Activated naive CD4-positive, alpha-beta T cell treated with anti-CD3 and anti-CD28 coated beads, Interleukin-2, amount 50 U/mL, for 24 hours (primary cell): ENCODE results near the gene POR.

Experiments
- H3K27ac Mint-ChIP-seq: one replicate; pipeline ENCODE4 v1.8.0; 2021; ENCODE audit warnings: mild to moderate bottlenecking, mixed read lengths
- H3K27me3 Mint-ChIP-seq: one replicate; pipeline ENCODE4 v1.8.0; 2021; ENCODE audit warnings: mixed read lengths
- H3K36me3 Mint-ChIP-seq: one replicate; pipeline ENCODE4 v1.8.0; 2021; ENCODE audit warnings: mixed read lengths
- H3K4me1 Mint-ChIP-seq: one replicate; pipeline ENCODE4 v1.8.0; 2021; ENCODE audit warnings: mixed read lengths
- H3K4me3 Mint-ChIP-seq: one replicate; pipeline ENCODE4 v1.8.0; 2021; ENCODE audit warnings: mild to moderate bottlenecking, mixed read lengths
- H3K9me3 Mint-ChIP-seq: one replicate; pipeline ENCODE4 v1.8.0; 2021; ENCODE audit warnings: mixed read lengths

POR gene

GRCh38 chr7:75985009-75985517, 70.1 kb downstream of the POR start:
- Mint-ChIP-seq H3K27ac (no peak overlapping the region), H3K27me3 (no peaks in the 10 kb centered on the region), H3K9me3 (no peaks in the 10 kb centered on the region), H3K4me3 (no peak overlapping the region), H3K4me1 (peaks cover 7% of the 10 kb centered on the region), H3K36me3 (peaks cover 2% of the 10 kb centered on the region)

- Mint-ChIP-seq H3K9me3 (no peaks in the 10 kb centered on the region), H3K27ac (no peak overlapping the region), H3K4me3 (no peak overlapping the region), H3K4me1 (peaks cover 11% of the 10 kb centered on the region), H3K36me3 (peaks cover 2% of the 10 kb centered on the region), H3K27me3 (no peaks in the 10 kb centered on the region)
These were observed 70.7 kb downstream of the POR start for GRCh38 chr7:75985518-75986146.

DNA sequence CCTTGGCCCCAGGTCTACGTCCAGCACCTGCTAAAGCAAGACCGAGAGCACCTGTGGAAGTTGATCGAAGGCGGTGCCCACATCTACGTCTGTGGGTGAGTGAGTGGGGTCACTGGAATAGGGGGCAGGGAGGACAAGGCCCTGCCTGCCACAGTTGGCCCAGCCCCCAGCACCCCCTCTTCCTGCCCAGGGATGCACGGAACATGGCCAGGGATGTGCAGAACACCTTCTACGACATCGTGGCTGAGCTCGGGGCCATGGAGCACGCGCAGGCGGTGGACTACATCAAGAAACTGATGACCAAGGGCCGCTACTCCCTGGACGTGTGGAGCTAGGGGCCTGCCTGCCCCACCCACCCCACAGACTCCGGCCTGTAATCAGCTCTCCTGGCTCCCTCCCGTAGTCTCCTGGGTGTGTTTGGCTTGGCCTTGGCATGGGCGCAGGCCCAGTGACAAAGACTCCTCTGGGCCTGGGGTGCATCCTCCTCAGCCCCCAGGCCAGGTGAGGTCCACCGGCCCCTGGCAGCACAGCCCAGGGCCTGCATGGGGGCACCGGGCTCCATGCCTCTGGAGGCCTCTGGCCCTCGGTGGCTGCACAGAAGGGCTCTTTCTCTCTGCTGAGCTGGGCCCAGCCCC, 71.3 kb downstream of the POR start:
- Mint-ChIP-seq H3K36me3 (peaks cover 2% of the 10 kb centered on the region), H3K9me3 (no peaks in the 10 kb centered on the region), H3K27ac (no peak overlapping the region), H3K27me3 (no peaks in the 10 kb centered on the region), H3K4me1 (peaks cover 15% of the 10 kb centered on the region), H3K4me3 (no peak overlapping the region)

DNA sequence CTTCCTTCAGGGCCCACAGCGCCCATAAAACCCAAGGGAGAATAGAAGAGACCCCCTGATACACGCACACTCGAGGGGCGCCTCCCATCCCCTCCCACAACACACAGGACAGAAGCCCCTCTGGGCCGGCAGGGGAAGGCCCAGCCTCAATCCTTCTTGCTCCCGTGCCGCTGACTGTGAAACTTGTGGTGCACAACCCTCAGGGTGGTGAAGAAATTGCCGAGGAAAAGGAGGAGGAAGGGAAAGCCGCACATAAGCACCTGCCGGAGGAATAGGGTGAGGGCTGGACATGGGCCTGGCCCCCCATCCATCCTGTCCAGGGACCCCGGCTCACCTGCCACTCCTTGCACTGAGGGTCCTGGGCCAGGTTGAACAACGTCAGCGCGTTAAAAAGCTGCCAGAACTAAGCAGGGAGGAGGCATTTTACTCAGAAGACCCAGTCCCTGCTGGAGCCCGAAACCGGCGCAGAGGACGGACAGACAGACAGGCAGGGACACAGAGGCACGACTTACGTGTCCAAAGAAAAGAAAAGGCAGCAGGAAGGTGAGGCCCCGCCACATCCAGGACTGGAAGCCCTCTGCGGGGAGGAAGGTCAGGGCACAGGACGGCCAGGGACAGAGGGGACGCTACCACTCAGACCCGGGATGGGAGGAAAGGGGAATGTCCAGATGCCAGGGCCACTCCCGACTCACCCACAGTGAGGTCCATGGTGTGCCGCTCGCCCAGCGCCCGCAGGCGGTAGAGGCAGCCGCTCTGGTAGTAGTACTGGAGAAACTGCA, 72.3 kb downstream of the POR start:
- Mint-ChIP-seq H3K9me3 (no peaks in the 10 kb centered on the region), H3K36me3 (no peaks in the 10 kb centered on the region), H3K4me3 (no peak overlapping the region), H3K4me1 (peaks cover 15% of the 10 kb centered on the region), H3K27ac (no peak overlapping the region), H3K27me3 (no peaks in the 10 kb centered on the region)

GRCh38 chr7:75987805-75988567, 73.0 kb downstream of the POR start:
- peaks cover 17% of the 10 kb centered on the region for H3K4me1 Mint-ChIP-seq
- H3K9me3 Mint-ChIP-seq: no peaks in the 10 kb centered on the region
- no peaks in the 10 kb centered on the region for H3K27me3 Mint-ChIP-seq
- no peaks in the 10 kb centered on the region for H3K36me3 Mint-ChIP-seq
- no peak overlapping the region for H3K4me3 Mint-ChIP-seq
- no peak overlapping the region for H3K27ac Mint-ChIP-seq

GRCh38 chr7:75988568-75989499, 73.9 kb downstream of the POR start:
- Mint-ChIP-seq H3K27ac (no peak overlapping the region), H3K9me3 (no peaks in the 10 kb centered on the region), H3K27me3 (no peaks in the 10 kb centered on the region), H3K36me3 (no peaks in the 10 kb centered on the region), H3K4me3 (no peak overlapping the region), H3K4me1 (peaks cover 24% of the 10 kb centered on the region)

DNA sequence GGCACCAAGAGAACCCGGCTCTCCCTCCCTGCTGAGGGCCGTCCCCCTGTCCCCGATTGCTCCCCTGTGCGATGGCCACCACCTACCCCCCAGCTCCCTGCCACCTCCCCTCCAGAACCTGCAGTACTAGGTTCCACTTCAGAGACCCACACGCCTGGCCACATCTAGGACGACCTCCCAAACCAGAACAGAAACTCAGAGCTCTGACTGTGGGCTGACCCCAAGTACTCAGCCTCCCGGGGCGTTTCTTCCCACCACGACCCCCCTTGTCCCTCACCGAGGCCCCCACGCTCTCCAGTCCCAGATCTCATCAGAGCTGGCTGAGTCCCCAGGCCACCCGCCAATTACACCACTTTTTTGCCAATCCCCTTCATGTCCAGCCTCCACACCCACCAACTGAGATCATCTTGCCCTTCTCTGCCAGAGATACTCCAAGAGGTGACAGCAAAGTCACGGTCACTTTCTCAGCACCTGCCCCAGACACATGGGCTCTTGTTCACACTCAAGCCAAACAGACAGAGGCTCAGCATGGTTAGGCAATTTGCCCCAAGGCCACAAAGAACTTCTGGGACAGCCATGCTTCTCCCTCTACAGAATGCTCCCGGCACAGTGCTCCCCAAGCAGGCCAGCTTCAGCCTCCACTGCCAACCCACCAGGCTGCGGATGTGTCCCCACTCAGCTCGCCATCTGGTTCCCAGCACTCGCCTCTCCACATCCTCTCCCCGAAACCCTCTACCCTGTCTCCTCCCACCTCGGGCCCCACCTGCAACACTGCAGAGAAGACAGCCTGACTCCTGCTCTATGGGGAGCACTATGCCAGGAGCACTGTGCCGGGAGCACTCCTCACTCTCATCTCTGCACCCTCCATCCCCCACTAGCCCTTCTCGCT, 74.8 kb downstream of the POR start:
- Mint-ChIP-seq H3K4me1 (peaks cover 24% of the 10 kb centered on the region), H3K36me3 (no peaks in the 10 kb centered on the region), H3K9me3 (no peaks in the 10 kb centered on the region), H3K27ac (peak overlapping the region; percentile 51), H3K27me3 (no peaks in the 10 kb centered on the region), H3K4me3 (no peak overlapping the region)

- no peak overlapping the region for H3K4me3 Mint-ChIP-seq
- H3K4me1 Mint-ChIP-seq: peaks cover 28% of the 10 kb centered on the region
- no peaks in the 10 kb centered on the region for H3K9me3 Mint-ChIP-seq
- H3K27ac Mint-ChIP-seq: no peak overlapping the region
- no peaks in the 10 kb centered on the region for H3K27me3 Mint-ChIP-seq
- H3K36me3 Mint-ChIP-seq: no peaks in the 10 kb centered on the region
These were observed 76.7 kb downstream of the POR start for GRCh38 chr7:75991531-75992082.

GRCh38 chr7:75992083-75992755, 77.3 kb downstream of the POR start:
- Mint-ChIP-seq H3K36me3 (no peaks in the 10 kb centered on the region), H3K9me3 (no peaks in the 10 kb centered on the region), H3K4me3 (no peak overlapping the region), H3K27ac (no peak overlapping the region), H3K27me3 (no peaks in the 10 kb centered on the region), H3K4me1 (peaks cover 32% of the 10 kb centered on the region)

GRCh38 chr7:75993689-75994387, 78.9 kb downstream of the POR start:
- Mint-ChIP-seq H3K9me3 (no peaks in the 10 kb centered on the region), H3K27ac (peak overlapping the region; percentile 8), H3K4me1 (peaks cover 38% of the 10 kb centered on the region), H3K36me3 (no peaks in the 10 kb centered on the region), H3K27me3 (no peaks in the 10 kb centered on the region), H3K4me3 (peak overlapping the region; percentile 76)

- Mint-ChIP-seq H3K4me1 (peaks cover 36% of the 10 kb centered on the region), H3K27ac (peak within 1 kb of the TSS; percentile 8), H3K36me3 (no peaks in the 10 kb centered on the region), H3K4me3 (peak within 1 kb of the TSS; percentile 76), H3K27me3 (no peaks in the 10 kb centered on the region), H3K9me3 (no peaks in the 10 kb centered on the region)
These were observed 79.6 kb downstream of the POR start, which contains the start of gene TMEM120A for GRCh38 chr7:75994388-75995051. TMEM120A (minus strand) TSS chr7:75994595; CDS start chr7:75994570, 25 bp downstream.

DNA sequence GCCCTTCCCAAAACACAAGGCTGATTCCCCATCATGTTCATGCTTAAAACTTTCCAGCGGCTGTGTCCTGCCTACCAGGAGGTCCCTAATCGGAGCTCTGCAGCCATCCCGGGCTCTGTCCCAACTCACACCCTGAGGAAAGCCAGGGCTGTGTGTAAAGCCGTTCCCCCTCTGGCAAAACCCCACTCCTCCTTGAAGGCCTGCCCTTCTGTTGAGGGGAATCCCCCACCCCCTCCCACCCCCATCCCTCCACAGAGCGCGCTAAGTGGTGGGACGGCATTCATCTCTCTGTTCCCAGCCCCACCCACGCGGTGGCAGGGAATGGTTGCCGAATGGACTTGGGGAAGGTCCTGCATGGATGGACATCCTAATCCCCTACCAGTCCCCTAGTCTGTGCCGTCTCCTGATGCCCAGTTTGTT, 80.1 kb downstream of the POR start:
- Mint-ChIP-seq H3K9me3 (no peaks in the 10 kb centered on the region), H3K4me1 (peaks cover 31% of the 10 kb centered on the region), H3K27ac (no peak overlapping the region), H3K27me3 (no peaks in the 10 kb centered on the region), H3K36me3 (no peaks in the 10 kb centered on the region), H3K4me3 (peak overlapping the region; percentile 68)
